Endothelial cell of umbilical vein (primary cell): ENCODE results near the gene CRB1. TPM values are rescaled to one million over a fixed set of nuclear protein-coding genes. Genes with fewer than 3 reads are reported as not detected.

Experiments used
- BruUV-seq: library from RNA; stranded (reverse); fragments of 400-500 nt; replicated peaks from 2 replicates; lab custom pipeline; 2021; lab: Mats Ljungman, UMichigan
- CTCF ChIA-PET: fragments of 300-600, 350-600 bp; sonication (Branson Sonifier 250); formaldehyde crosslinking; loops from one replicate; lab custom pipeline; 2021; ENCODE audit warnings: antibody characterized with exemption, inconsistent platforms; lab: Charles Lee
- POLR2A ChIA-PET: fragments of 300-600, 350-600 bp; sonication (Branson Sonifier 250); formaldehyde crosslinking; loops from one replicate; lab custom pipeline; 2021; ENCODE audit warnings: antibody characterized with exemption, inconsistent platforms; lab: Charles Lee
- DNase-seq: peaks from one replicate; pipeline ENCODE4 v3.0.0-alpha.2; 2011; ENCODE audit warnings: low read depth, low spot score
- FAIRE-seq: peaks from 2 replicates; lab custom pipeline; 2011; peaks lifted over from hg19 to GRCh38; lab: Jason Lieb, UNC
- H2AFZ ChIP-seq: 2 replicates; pipeline ENCODE4 v1.6.0; 2012; ENCODE audit warnings: low read depth, low read length, control low read depth, inconsistent platforms
- H3K27ac ChIP-seq: 2 replicates; pipeline ENCODE4 v1.5.1; 2011; ENCODE audit warnings: low read depth, mild to moderate bottlenecking, control low read depth, low read length, moderate library complexity; ENCODE audit not compliant: insufficient read depth
- H3K27me3 ChIP-seq, 2 experiments: 2 replicates each; pipeline versions ENCODE4 v1.6.0 to v1.6.1; 2011; ENCODE audit warnings: low read length in 2 of 2, mixed read lengths in 1 of 2; ENCODE audit not compliant: control insufficient read depth in 2 of 2, insufficient read depth in 2 of 2
- H3K36me3 ChIP-seq, 2 experiments: 2 replicates in 1 of 2; 3 replicates in 1 of 2; pipeline ENCODE4 v1.5.1; 2011; ENCODE audit warnings: low read length in 2 of 2, mild to moderate bottlenecking in 1 of 2, moderate library complexity in 1 of 2; ENCODE audit not compliant: control insufficient read depth in 2 of 2, insufficient read depth in 2 of 2; ENCODE audit errors: extremely low read depth in 1 of 2
- H3K4me1 ChIP-seq: 3 replicates; pipeline ENCODE4 v1.5.1; 2011; ENCODE audit warnings: mild to moderate bottlenecking, low read length; ENCODE audit not compliant: control insufficient read depth, insufficient read depth; ENCODE audit errors: extremely low read depth
- H3K4me2 ChIP-seq: 2 replicates; pipeline ENCODE4 v1.6.1; 2011; ENCODE audit warnings: low read length, control low read depth, mixed read lengths; ENCODE audit not compliant: insufficient read depth
- H3K4me3 ChIP-seq, 3 experiments: fragments of 200-600 bp in 1 of 3; sonication (generic), shearing (Covaris generic) in 1 of 3; replicated peaks in 1 of 3; 2 replicates each; pipeline ENCODE4 v1.5.1; 2011 to 2016; ENCODE audit warnings: control low read depth in 3 of 3, low read length in 3 of 3, mild to moderate bottlenecking in 2 of 3, inconsistent platforms in 1 of 3, low read depth in 1 of 3, moderate library complexity in 1 of 3; ENCODE audit not compliant: insufficient read depth in 1 of 3
- H3K79me2 ChIP-seq: 2 replicates; pipeline ENCODE4 v1.6.0; 2012; ENCODE audit warnings: low read length, inconsistent platforms; ENCODE audit not compliant: control insufficient read depth, insufficient read depth
- H3K9ac ChIP-seq: replicated peaks from 2 replicates; pipeline ENCODE3; 2011; ENCODE audit warnings: low read length, control low read depth; ENCODE audit not compliant: insufficient read depth; ENCODE audit errors: extremely low read depth
- H3K9me1 ChIP-seq: replicated peaks from 3 replicates; pipeline ENCODE4 v1.6.0; 2011; ENCODE audit warnings: mild to moderate bottlenecking, low read length; ENCODE audit not compliant: control insufficient read depth, insufficient read depth; ENCODE audit errors: extremely low read depth
- H3K9me3 ChIP-seq: replicated peaks from 2 replicates; pipeline ENCODE4 v1.5.1; 2012; ENCODE audit warnings: low read length, inconsistent platforms; ENCODE audit not compliant: control insufficient read depth, insufficient read depth
- H4K20me1 ChIP-seq: replicated peaks from 2 replicates; pipeline ENCODE3; 2011; ENCODE audit warnings: mild to moderate bottlenecking, low read length; ENCODE audit not compliant: control insufficient read depth, insufficient read depth; ENCODE audit errors: extremely low read depth
- GATA2 ChIP-seq: IDR thresholded peaks from 2 replicates; pipeline ENCODE4 v1.7.0; 2011; ENCODE audit warnings: low read depth, mild to moderate bottlenecking, moderate library complexity, mixed read lengths, low read length; ENCODE audit not compliant: insufficient read length, insufficient read depth
- JUN ChIP-seq: IDR thresholded peaks from 2 replicates; pipeline ENCODE4 v1.6.1; 2011; ENCODE audit warnings: borderline replicate concordance, low read depth; ENCODE audit not compliant: insufficient read length, insufficient read depth
- MYC ChIP-seq: IDR thresholded peaks from one replicate; pipeline ENCODE4 v1.6.1; 2011; ENCODE audit warnings: mild to moderate bottlenecking, low read depth, low read length
- POLR2AphosphoS5 ChIP-seq: IDR thresholded peaks from 2 replicates; pipeline ENCODE4 v1.6.1; 2012; ENCODE audit warnings: low read depth, mild to moderate bottlenecking, control low read depth, low read length, moderate library complexity; ENCODE audit not compliant: insufficient read depth
- dilution Hi-C: fragments of 300-500 bp; cut with MboI; formaldehyde crosslinking; loops from one replicate; pipeline ENCODE4 v1.15.0; 2019; ENCODE audit warnings: low sequenced_read_pairs; ENCODE audit not compliant: extremely low pct_ligation_motif_present
- intact Hi-C: fragments of 100-400 bp; cut with micrococcal nuclease; formaldehyde crosslinking; loops from one replicate; pipeline ENCODE4 v1.10.0; 2022
- polyA plus RNA-seq, 4 experiments: library from polyadenylated mRNA; depleted of rRNA in 3 of 4; stranded (reverse) in 3 of 4; unstranded in 1 of 4; fragments of >200 nt; gene quantifications; 2 replicates each; pipeline versions ENCODE4 v1.2.1 to v1.2.3, GENCODE V29; 2011 to 2012; ENCODE audit warnings: missing spikeins in 1 of 4
- total RNA-seq: library from RNA; stranded (reverse); gene quantifications from 2 replicates; pipeline ENCODE4 v1.2.3, GENCODE V29; 2021

The CRB1 gene
- total and polyA plus RNA-seq, 2 donors (not counting 3 experiments of a cell fraction or from before 2014, with no cell fraction given): not detected

- no peak for TF ChIP-seq JUN
- no peak for TF ChIP-seq MYC
- Histone ChIP-seq H3K4me1 (no peaks in the 10 kb centered on the region), H3K27ac (no peak overlapping the region), H3K4me3 (no peak overlapping the region), H3K79me2 (no peaks in the 10 kb centered on the region), H3K4me2 (no peak overlapping the region), H4K20me1 (no peaks in the 10 kb centered on the region), H3K9me1 (no peaks in the 10 kb centered on the region), H3K36me3 (no peaks in the 10 kb centered on the region), H3K9ac (no peak overlapping the region), H3K9me3 (no peaks in the 10 kb centered on the region), H3K27me3 (no peaks in the 10 kb centered on the region), H2AFZ (no peak overlapping the region)
- intact Hi-C loops (no loop called here), dilution Hi-C loops (no loop called here)
- DNase-seq (no peak), FAIRE-seq (no peak)
- ChIA-PET CTCF (interaction anchor here (2.3 kb wide), 1 partner anchor 15 kb away, joined by 15 read pairs; no protein-coding TSS in a partner anchor), POLR2A (no interaction called here)
- no TSS peak for BruUV-seq
Observed at GRCh38 chr1:197384471-197384870, 116.4 kb downstream of the CRB1 start.

- CTCF ChIA-PET: no interaction called here
- no TSS peak for BruUV-seq
Observed at GRCh38 chr1:197388801-197389200, 120.7 kb downstream of the CRB1 start.

More at GRCh38 chr1:197388801-197389200, 120.7 kb downstream of the CRB1 start:
- Histone ChIP-seq H3K27ac (no peak overlapping the region), H3K9me3 (no peaks in the 10 kb centered on the region), H3K79me2 (no peaks in the 10 kb centered on the region), H3K27me3 (no peaks in the 10 kb centered on the region), H3K4me3 (no peak overlapping the region), H3K9ac (no peak overlapping the region), H3K36me3 (no peaks in the 10 kb centered on the region), H3K4me2 (no peak overlapping the region), H3K4me1 (no peaks in the 10 kb centered on the region), H3K9me1 (no peaks in the 10 kb centered on the region), H4K20me1 (no peaks in the 10 kb centered on the region), H2AFZ (no peak overlapping the region)
- no peak for TF ChIP-seq GATA2
- TF ChIP-seq POLR2AphosphoS5: no peak
- POLR2A ChIA-PET: no interaction called here
- DNase-seq: no peak
- FAIRE-seq: no peak
- intact Hi-C loops: no loop called here
- dilution Hi-C loops: no loop called here
